ENCODE measurements around the gene DSG2.

The DSG2 gene

DNA sequence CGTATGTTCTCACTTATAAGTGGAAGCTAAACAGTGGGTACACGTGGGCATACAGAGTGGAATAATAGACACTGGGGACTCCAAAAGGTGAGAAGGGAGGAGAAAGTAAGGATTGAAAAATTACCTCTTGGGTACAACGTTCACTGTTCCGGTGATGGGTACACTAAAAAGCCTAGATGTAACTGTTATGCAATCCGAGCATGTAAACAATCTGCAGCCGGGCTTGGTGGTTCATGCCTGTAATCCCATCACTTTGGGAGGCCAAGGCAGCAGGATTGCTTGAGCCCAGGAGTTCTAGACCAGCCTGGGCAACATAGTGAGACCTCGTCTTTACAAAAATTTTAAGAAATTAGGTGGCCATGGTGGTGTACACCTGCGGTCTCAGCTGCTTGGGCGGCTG lies 60.6 kb downstream of the DSG2 start:
- no peak for ATAC-seq
- TF ChIP-seq ZC3H10 (CRISPR knock-in tag; IDR thresholded peaks at IDR 0.05) (no peak), TCF4 (CRISPR knock-in tag; IDR thresholded peaks at IDR 0.05; ENCODE audit: borderline replicate concordance) (no peak), ZNF70 (CRISPR knock-in tag; IDR thresholded peaks at IDR 0.05) (no peak), CSRNP3 (CRISPR knock-in tag; IDR thresholded peaks at IDR 0.05) (no peak), ZNF8 (CRISPR knock-in tag; IDR thresholded peaks at IDR 0.05) (no peak), CSDC2 (CRISPR knock-in tag; IDR thresholded peaks at IDR 0.05) (no peak), ARNTL (CRISPR knock-in tag; IDR thresholded peaks at IDR 0.05; ENCODE audit: borderline replicate concordance, low read depth) (no peak), BACH2 (CRISPR knock-in tag; IDR thresholded peaks at IDR 0.05; ENCODE audit: borderline replicate concordance) (no peak), PPARA (CRISPR knock-in tag; IDR thresholded peaks at IDR 0.05; ENCODE audit: borderline replicate concordance) (no peak), SNAI2 (CRISPR knock-in tag; IDR thresholded peaks at IDR 0.05) (no peak), ZFP30 (CRISPR knock-in tag; IDR thresholded peaks at IDR 0.05) (no peak), POU6F1 (CRISPR knock-in tag; IDR thresholded peaks at IDR 0.05; ENCODE audit: borderline replicate concordance, low read depth) (no peak)
- TF ChIP-seq, protein P1, sequence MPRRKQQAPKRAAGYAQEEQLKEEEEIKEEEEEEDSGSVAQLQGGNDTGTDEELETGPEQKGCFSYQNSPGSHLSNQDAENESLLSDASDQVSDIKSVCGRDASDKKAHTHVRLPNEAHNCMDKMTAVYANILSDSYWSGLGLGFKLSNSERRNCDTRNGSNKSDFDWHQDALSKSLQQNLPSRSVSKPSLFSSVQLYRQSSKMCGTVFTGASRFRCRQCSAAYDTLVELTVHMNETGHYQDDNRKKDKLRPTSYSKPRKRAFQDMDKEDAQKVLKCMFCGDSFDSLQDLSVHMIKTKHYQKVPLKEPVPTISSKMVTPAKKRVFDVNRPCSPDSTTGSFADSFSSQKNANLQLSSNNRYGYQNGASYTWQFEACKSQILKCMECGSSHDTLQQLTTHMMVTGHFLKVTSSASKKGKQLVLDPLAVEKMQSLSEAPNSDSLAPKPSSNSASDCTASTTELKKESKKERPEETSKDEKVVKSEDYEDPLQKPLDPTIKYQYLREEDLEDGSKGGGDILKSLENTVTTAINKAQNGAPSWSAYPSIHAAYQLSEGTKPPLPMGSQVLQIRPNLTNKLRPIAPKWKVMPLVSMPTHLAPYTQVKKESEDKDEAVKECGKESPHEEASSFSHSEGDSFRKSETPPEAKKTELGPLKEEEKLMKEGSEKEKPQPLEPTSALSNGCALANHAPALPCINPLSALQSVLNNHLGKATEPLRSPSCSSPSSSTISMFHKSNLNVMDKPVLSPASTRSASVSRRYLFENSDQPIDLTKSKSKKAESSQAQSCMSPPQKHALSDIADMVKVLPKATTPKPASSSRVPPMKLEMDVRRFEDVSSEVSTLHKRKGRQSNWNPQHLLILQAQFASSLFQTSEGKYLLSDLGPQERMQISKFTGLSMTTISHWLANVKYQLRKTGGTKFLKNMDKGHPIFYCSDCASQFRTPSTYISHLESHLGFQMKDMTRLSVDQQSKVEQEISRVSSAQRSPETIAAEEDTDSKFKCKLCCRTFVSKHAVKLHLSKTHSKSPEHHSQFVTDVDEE (CRISPR knock-in tag; IDR thresholded peaks at IDR 0.05) = no peak

DNA sequence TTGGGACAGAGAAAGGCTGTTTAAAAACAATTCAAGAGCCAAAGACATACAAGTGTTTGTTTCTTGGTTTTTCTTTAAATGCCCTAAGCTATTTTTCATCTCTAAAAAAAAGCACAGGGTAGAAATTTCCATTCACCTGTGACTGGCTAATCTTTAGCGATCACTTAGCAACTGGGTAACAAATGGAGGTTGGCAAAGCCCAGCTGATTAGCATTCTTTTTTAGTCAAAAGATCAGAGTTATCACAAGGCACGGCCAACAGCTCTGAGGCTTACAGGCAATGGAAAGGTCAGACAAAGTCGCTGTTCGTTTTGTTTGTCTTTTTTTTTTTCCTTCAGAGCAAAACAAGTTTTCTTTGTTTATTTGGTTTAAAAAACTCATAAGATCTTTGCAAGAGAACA lies 64.7 kb downstream of the DSG2 start:
- TF ChIP-seq TOX (CRISPR knock-in tag; IDR thresholded peaks at IDR 0.05; ENCODE audit: borderline replicate concordance) = no peak
- no peak for TF ChIP-seq TCF4 (CRISPR knock-in tag; IDR thresholded peaks at IDR 0.05; ENCODE audit: borderline replicate concordance)
- TF ChIP-seq ZNF565 (CRISPR knock-in tag; conservative IDR thresholded peaks at IDR 0.05; ENCODE audit: low read depth) = no peak
- TF ChIP-seq, protein P2, sequence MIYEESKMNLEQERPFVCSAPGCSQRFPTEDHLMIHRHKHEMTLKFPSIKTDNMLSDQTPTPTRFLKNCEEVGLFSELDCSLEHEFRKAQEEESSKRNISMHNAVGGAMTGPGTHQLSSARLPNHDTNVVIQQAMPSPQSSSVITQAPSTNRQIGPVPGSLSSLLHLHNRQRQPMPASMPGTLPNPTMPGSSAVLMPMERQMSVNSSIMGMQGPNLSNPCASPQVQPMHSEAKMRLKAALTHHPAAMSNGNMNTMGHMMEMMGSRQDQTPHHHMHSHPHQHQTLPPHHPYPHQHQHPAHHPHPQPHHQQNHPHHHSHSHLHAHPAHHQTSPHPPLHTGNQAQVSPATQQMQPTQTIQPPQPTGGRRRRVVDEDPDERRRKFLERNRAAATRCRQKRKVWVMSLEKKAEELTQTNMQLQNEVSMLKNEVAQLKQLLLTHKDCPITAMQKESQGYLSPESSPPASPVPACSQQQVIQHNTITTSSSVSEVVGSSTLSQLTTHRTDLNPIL (CRISPR knock-in tag; IDR thresholded peaks at IDR 0.05; ENCODE audit: low read depth) = no peak
- TF ChIP-seq, protein P1 (CRISPR knock-in tag; IDR thresholded peaks at IDR 0.05) = no peak
- no peak for TF ChIP-seq ZNF8 (CRISPR knock-in tag; IDR thresholded peaks at IDR 0.05)
- no peak for TF ChIP-seq ZNF70 (CRISPR knock-in tag; IDR thresholded peaks at IDR 0.05)
- no peak for TF ChIP-seq ZC3H10 (CRISPR knock-in tag; IDR thresholded peaks at IDR 0.05)
- no peak for TF ChIP-seq ARNTL (CRISPR knock-in tag; IDR thresholded peaks at IDR 0.05; ENCODE audit: borderline replicate concordance, low read depth)
- no peak for TF ChIP-seq CSRNP3 (CRISPR knock-in tag; IDR thresholded peaks at IDR 0.05)
- no peak for TF ChIP-seq ESRRG (CRISPR knock-in tag; IDR thresholded peaks at IDR 0.05)
- TF ChIP-seq SNAI2 (CRISPR knock-in tag; IDR thresholded peaks at IDR 0.05) = no peak
- TF ChIP-seq RARB (CRISPR knock-in tag; IDR thresholded peaks at IDR 0.05) = no peak
- no peak for TF ChIP-seq POU6F1 (CRISPR knock-in tag; IDR thresholded peaks at IDR 0.05; ENCODE audit: borderline replicate concordance, low read depth)
- no peak for TF ChIP-seq CSDC2 (CRISPR knock-in tag; IDR thresholded peaks at IDR 0.05)
- no peak for TF ChIP-seq ISL1 (CRISPR knock-in tag; IDR thresholded peaks at IDR 0.05)
- TF ChIP-seq OSR1 (CRISPR knock-in tag; IDR thresholded peaks at IDR 0.05) = no peak
- ATAC-seq = no peak
